ENCODE results near the gene NAV2.

Gene NAV2

GRCh38 chr11:20024172-20024935, 311.7 kb downstream of the NAV2 start:
- DNase-seq (ENCODE audit: low read depth) = no peak

GRCh38 chr11:20025332-20025840, 312.7 kb downstream of the NAV2 start:
- DNase-seq (ENCODE audit: low read depth) = no peak

- no peak for DNase-seq (ENCODE audit: low read depth)
These were observed 314.3 kb downstream of the NAV2 start for GRCh38 chr11:20026629-20027555.

GRCh38 chr11:20027556-20028013, 314.9 kb downstream of the NAV2 start:
- no peak for DNase-seq (ENCODE audit: low read depth)

- DNase-seq (ENCODE audit: low read depth) = no peak
These were observed 316.6 kb downstream of the NAV2 start for GRCh38 chr11:20029193-20029592.

- DNase-seq (ENCODE audit: low read depth) = no peak
These were observed 317.8 kb downstream of the NAV2 start for GRCh38 chr11:20030472-20030871.

- peak; percentile 59 for DNase-seq (ENCODE audit: low read depth)
These were observed 318.7 kb downstream of the NAV2 start for GRCh38 chr11:20031155-20032001.

GRCh38 chr11:20032127-20032526, 319.5 kb downstream of the NAV2 start:
- no peak for DNase-seq (ENCODE audit: low read depth)

- no peak for DNase-seq (ENCODE audit: low read depth)
These were observed 320.1 kb downstream of the NAV2 start for GRCh38 chr11:20032577-20033260.

GRCh38 chr11:20033806-20034205, 321.2 kb downstream of the NAV2 start:
- no peak for DNase-seq (ENCODE audit: low read depth)

GRCh38 chr11:20034941-20035340, 322.3 kb downstream of the NAV2 start:
- DNase-seq (ENCODE audit: low read depth) = no peak

GRCh38 chr11:20035375-20035700, 322.7 kb downstream of the NAV2 start:
- no peak for DNase-seq (ENCODE audit: low read depth)

- DNase-seq (ENCODE audit: low read depth) = peak; percentile 92
These were observed 323.3 kb downstream of the NAV2 start for GRCh38 chr11:20035701-20036601.

GRCh38 chr11:20036626-20037335, 324.1 kb downstream of the NAV2 start:
- no peak for DNase-seq (ENCODE audit: low read depth)

- no peak for DNase-seq (ENCODE audit: low read depth)
These were observed 324.9 kb downstream of the NAV2 start for GRCh38 chr11:20037396-20038153.

- DNase-seq (ENCODE audit: low read depth) = no peak
These were observed 325.8 kb downstream of the NAV2 start for GRCh38 chr11:20038412-20038811.

- no peak for DNase-seq (ENCODE audit: low read depth)
These were observed 326.3 kb downstream of the NAV2 start for GRCh38 chr11:20038972-20039371.

- DNase-seq (ENCODE audit: low read depth) = no peak
These were observed 328.9 kb downstream of the NAV2 start for GRCh38 chr11:20041499-20041898.
